GM06990 (cell line): ENCODE results near the gene PRKCH.

Source experiments
- DNase-seq: peaks from one replicate; pipeline ENCODE4 v3.0.0-alpha.2; 2011; ENCODE audit not compliant: insufficient read length; ENCODE audit errors: extremely low read depth
- H3K27me3 ChIP-seq: replicated peaks from 2 replicates; pipeline ENCODE4 v1.6.0; 2011; ENCODE audit warnings: low read length; ENCODE audit not compliant: control insufficient read depth, insufficient read depth
- H3K36me3 ChIP-seq: 2 replicates; pipeline ENCODE4 v1.5.1; 2011; ENCODE audit warnings: low read length; ENCODE audit not compliant: control insufficient read depth, insufficient read depth
- H3K4me3 ChIP-seq: replicated peaks from 2 replicates; pipeline ENCODE4 v1.5.1; 2011; ENCODE audit warnings: low read depth, mild to moderate bottlenecking, control low read depth, low read length
- TF ChIP-seq, protein P1 (sequence below): IDR thresholded peaks from 2 replicates; pipeline ENCODE4 v1.5.1; 2011; ENCODE audit warnings: low read length, control low read depth, mild to moderate bottlenecking, inconsistent platforms; ENCODE audit not compliant: insufficient read depth, poor library complexity, severe bottlenecking

PRKCH gene

DNA sequence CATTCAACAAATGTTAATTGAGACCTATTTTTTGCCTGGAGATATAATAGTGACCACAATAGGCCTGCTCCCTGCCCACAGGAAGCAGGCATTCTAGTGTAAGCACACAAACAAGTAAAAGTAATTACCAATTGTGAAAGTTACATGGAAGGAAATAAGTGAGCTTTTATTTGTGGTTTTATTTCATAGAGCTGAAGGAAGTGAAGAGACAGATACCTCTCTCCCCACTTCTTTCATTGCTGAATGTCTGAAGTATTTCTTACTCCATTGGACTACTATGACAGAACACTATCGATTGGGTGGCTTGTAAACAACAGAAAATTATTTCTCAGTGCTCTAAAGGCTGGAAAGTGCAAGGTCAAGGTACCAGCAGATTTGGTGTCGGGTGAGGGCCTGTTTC, 183.5 kb downstream of the PRKCH start:
- DNase-seq = no peak
- Histone ChIP-seq H3K36me3 (no peaks in the 10 kb centered on the region), H3K4me3 (no peak overlapping the region), H3K27me3 (no peaks in the 10 kb centered on the region)
- TF ChIP-seq, protein P1, sequence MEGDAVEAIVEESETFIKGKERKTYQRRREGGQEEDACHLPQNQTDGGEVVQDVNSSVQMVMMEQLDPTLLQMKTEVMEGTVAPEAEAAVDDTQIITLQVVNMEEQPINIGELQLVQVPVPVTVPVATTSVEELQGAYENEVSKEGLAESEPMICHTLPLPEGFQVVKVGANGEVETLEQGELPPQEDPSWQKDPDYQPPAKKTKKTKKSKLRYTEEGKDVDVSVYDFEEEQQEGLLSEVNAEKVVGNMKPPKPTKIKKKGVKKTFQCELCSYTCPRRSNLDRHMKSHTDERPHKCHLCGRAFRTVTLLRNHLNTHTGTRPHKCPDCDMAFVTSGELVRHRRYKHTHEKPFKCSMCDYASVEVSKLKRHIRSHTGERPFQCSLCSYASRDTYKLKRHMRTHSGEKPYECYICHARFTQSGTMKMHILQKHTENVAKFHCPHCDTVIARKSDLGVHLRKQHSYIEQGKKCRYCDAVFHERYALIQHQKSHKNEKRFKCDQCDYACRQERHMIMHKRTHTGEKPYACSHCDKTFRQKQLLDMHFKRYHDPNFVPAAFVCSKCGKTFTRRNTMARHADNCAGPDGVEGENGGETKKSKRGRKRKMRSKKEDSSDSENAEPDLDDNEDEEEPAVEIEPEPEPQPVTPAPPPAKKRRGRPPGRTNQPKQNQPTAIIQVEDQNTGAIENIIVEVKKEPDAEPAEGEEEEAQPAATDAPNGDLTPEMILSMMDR = no peak

DNA sequence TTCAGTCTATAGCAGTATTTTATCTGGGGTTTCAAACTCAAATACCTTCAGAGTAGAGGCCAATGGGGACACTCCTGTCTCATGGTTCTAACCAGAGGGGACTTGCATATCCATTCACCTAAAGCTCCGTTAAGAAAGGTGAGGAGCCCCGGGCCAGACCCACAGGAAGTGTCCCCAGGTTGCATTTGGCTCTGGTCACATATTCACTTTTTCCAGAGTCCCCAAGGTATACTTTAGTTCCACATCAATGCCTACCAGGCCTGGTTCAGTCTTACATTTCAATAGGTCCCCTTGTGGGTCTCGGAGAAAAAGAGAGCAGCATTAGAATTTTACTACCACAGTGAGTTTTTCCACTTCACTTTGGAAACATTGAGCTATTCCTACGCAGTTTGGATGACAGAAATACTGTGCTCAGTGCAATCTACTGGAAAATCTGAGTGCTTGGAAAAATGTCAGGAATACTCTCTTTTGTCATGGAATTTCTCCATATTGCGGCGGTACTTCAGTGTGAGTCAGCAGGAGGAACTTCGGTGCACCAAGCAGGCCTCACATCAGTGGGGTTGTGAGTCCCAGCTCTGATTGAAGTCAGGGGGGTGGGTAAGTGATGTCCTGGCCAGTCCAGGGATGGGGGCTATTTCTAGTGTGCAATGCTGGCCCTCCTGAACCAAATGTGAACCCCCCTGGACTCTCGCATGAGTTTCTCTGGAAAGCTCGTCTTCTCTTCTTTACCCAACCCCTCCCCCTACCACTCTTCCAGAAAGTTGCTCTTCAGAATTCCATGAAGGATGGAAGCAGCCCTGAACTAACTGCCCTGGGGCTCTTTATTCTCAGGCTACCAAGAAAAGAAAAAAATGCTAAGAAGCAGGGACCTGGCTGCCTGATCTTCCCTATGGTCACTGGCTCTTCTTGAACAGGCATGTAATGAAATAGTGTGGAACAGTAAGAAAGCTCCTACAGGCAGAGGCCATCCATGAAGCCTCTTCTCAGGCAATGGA, 184.7 kb downstream of the PRKCH start:
- H3K27me3 ChIP-seq = no peaks in the 10 kb centered on the region
- TF ChIP-seq, protein P1 = no peak
- DNase-seq = no peak
- H3K4me3 ChIP-seq = no peak overlapping the region
- H3K36me3 ChIP-seq = no peaks in the 10 kb centered on the region

DNA sequence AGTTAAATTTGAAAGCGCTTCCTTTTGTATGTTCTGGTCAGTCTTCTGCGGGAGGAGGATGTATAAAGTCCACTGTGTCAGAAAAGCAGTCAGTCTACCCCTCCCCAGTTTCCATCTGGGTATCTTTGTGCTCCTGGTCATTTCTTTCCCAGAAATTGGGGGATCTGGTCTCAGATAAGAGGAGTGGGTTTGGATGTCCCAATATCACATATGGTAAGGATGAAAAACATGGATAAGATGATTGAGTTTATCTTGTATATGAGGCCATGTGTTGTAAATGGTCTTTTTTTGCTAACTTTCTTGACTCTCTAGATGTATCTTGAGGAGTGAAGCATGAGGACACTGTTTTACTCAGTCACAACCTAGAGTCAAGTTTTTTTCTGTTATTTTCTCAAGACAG, 187.1 kb downstream of the PRKCH start:
- no peaks in the 10 kb centered on the region for H3K36me3 ChIP-seq
- no peak for DNase-seq
- no peaks in the 10 kb centered on the region for H3K27me3 ChIP-seq
- H3K4me3 ChIP-seq = no peak overlapping the region
- TF ChIP-seq, protein P1 = no peak

GRCh38 chr14:61510736-61511557, 189.6 kb downstream of the PRKCH start:
- no peak for DNase-seq
- TF ChIP-seq, protein P1 = no peak
- Histone ChIP-seq H3K36me3 (no peaks in the 10 kb centered on the region), H3K27me3 (no peaks in the 10 kb centered on the region), H3K4me3 (no peak overlapping the region)

DNA sequence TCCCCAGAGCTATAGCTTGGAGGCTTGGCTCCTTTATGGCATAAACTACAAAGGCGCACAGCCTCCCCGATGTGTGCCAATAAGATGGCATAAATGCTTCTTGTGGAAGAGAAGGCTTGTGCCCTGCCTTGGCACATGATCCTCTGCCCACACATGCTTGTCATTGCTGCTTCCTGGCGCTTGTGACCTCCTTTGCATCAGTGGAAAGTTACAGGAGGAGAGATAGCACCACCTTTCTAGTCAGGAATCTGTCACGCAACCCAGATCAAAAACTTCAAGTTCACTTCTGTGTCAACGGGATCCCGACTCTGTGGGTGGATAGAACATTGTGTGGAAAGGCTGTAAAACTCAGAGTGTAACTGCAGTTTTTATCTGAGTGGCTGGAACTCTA, 190.2 kb downstream of the PRKCH start:
- no peak overlapping the region for H3K4me3 ChIP-seq
- H3K36me3 ChIP-seq = no peaks in the 10 kb centered on the region
- no peaks in the 10 kb centered on the region for H3K27me3 ChIP-seq
- TF ChIP-seq, protein P1 = no peak
- no peak for DNase-seq
